H9 (cell line): ENCODE results near the gene DAAM2. TPM values are rescaled to one million over a fixed set of nuclear protein-coding genes. Genes with fewer than 3 reads are reported as not detected.

ENCODE experiments used
- DNase-seq: peaks from one replicate; pipeline ENCODE4 v3.0.0-alpha.2; 2017
- H2AFZ ChIP-seq: one replicate; pipeline ENCODE4 v1.6.1; 2013; ENCODE audit warnings: mild to moderate bottlenecking, low read length, control low read depth, moderate library complexity
- H2AK5ac ChIP-seq: 2 replicates; pipeline ENCODE4 v1.6.1; 2013; ENCODE audit warnings: low read length, control low read depth, mixed read lengths; ENCODE audit not compliant: insufficient read length
- H2BK120ac ChIP-seq: one replicate; pipeline ENCODE4 v1.6.1; 2013; ENCODE audit warnings: low read depth, mild to moderate bottlenecking, low read length, control low read depth, inconsistent platforms; ENCODE audit not compliant: poor library complexity, severe bottlenecking
- H2BK12ac ChIP-seq: 2 replicates; pipeline ENCODE4 v1.6.1; 2013; ENCODE audit warnings: low read length, control low read depth, mixed read lengths, low read depth; ENCODE audit not compliant: insufficient read length
- H2BK15ac ChIP-seq: 2 replicates; pipeline ENCODE4 v1.6.1; 2013; ENCODE audit warnings: low read depth, low read length, control low read depth
- H2BK20ac ChIP-seq: one replicate; pipeline ENCODE4 v1.6.1; 2013; ENCODE audit warnings: low read depth, mild to moderate bottlenecking, low read length, control low read depth, inconsistent platforms; ENCODE audit not compliant: poor library complexity, severe bottlenecking
- H2BK5ac ChIP-seq: 2 replicates; pipeline ENCODE4 v1.6.1; 2013; ENCODE audit warnings: low read length, control low read depth, mixed read lengths; ENCODE audit not compliant: insufficient read length
- H3K14ac ChIP-seq: 2 replicates; pipeline ENCODE4 v1.6.1; 2013; ENCODE audit warnings: low read length, control low read depth; ENCODE audit not compliant: insufficient read depth
- H3K18ac ChIP-seq: 2 replicates; pipeline ENCODE4 v1.6.1; 2013; ENCODE audit warnings: low read depth, mild to moderate bottlenecking, mixed read lengths, low read length, control low read depth; ENCODE audit not compliant: insufficient read length
- H3K23ac ChIP-seq: 2 replicates; pipeline ENCODE4 v1.6.1; 2013; ENCODE audit warnings: low read length, control low read depth, mixed read lengths, low read depth; ENCODE audit not compliant: insufficient read length
- H3K23me2 ChIP-seq: 2 replicates; pipeline ENCODE4 v1.6.1; 2013; ENCODE audit warnings: low read depth, mild to moderate bottlenecking, mixed read lengths, low read length, control low read depth; ENCODE audit not compliant: insufficient read length, poor library complexity, severe bottlenecking
- H3K27ac ChIP-seq: 2 replicates; pipeline ENCODE4 v1.5.1; 2013; ENCODE audit warnings: low read length, control low read depth, mixed read lengths, low read depth; ENCODE audit not compliant: insufficient read length
- H3K27me3 ChIP-seq: 2 replicates; pipeline ENCODE4 v1.6.1; 2013; ENCODE audit warnings: low read length, control low read depth, inconsistent platforms; ENCODE audit not compliant: insufficient read depth
- H3K4ac ChIP-seq: 2 replicates; pipeline ENCODE4 v1.6.1; 2013; ENCODE audit warnings: low read depth, mild to moderate bottlenecking, control low read depth, inconsistent platforms, low read length, moderate library complexity
- H3K4me1 ChIP-seq: 2 replicates; pipeline ENCODE4 v1.6.1; 2013; ENCODE audit warnings: low read length, control low read depth, inconsistent platforms; ENCODE audit not compliant: insufficient read depth
- H3K4me2 ChIP-seq: 2 replicates; pipeline ENCODE4 v1.6.1; 2013; ENCODE audit warnings: low read length, control low read depth, mixed read lengths; ENCODE audit not compliant: insufficient read length, insufficient read depth
- H3K56ac ChIP-seq: 2 replicates; pipeline ENCODE4 v1.6.1; 2013; ENCODE audit warnings: low read depth, mild to moderate bottlenecking, mixed read lengths, low read length, control low read depth; ENCODE audit not compliant: insufficient read length
- H3K79me1 ChIP-seq: 2 replicates; pipeline ENCODE4 v1.6.1; 2013; ENCODE audit warnings: low read depth, mild to moderate bottlenecking, moderate library complexity, low read length, control low read depth, inconsistent platforms; ENCODE audit not compliant: insufficient read depth, poor library complexity, severe bottlenecking
- H3K79me2 ChIP-seq: 2 replicates; pipeline ENCODE4 v1.6.1; 2013; ENCODE audit warnings: low read length, control low read depth, inconsistent platforms; ENCODE audit not compliant: insufficient read depth
- H3K9ac ChIP-seq: 2 replicates; pipeline ENCODE4 v1.6.1; 2013; ENCODE audit warnings: low read length, control low read depth, mixed read lengths; ENCODE audit not compliant: insufficient read length; ENCODE audit errors: extremely low read depth
- H3K9me3 ChIP-seq: one replicate; pipeline ENCODE4 v1.6.1; 2013; ENCODE audit warnings: low read depth, low read length, inconsistent platforms; ENCODE audit not compliant: control insufficient read depth
- H3T11ph ChIP-seq: one replicate; pipeline ENCODE4 v1.6.1; 2013; ENCODE audit warnings: mild to moderate bottlenecking, low read length, control low read depth, inconsistent platforms
- H4K20me1 ChIP-seq: one replicate; pipeline ENCODE4 v1.6.1; 2013; ENCODE audit not compliant: control insufficient read depth, insufficient read length, insufficient read depth
- H4K5ac ChIP-seq: 2 replicates; pipeline ENCODE4 v1.6.1; 2013; ENCODE audit warnings: low read depth, mild to moderate bottlenecking, mixed read lengths, low read length, control low read depth; ENCODE audit not compliant: insufficient read length
- H4K8ac ChIP-seq: replicated peaks from 2 replicates; pipeline ENCODE4 v1.6.1; 2013; ENCODE audit warnings: low read length, control low read depth, mixed read lengths, low read depth; ENCODE audit not compliant: insufficient read length
- H4K91ac ChIP-seq: 2 replicates; pipeline ENCODE4 v1.6.1; 2013; ENCODE audit warnings: low read depth, mild to moderate bottlenecking, moderate library complexity, mixed read lengths, low read length, control low read depth; ENCODE audit not compliant: insufficient read length
- H3K27ac Mint-ChIP-seq, 3 experiments: 2 replicates in 2 of 3; 3 replicates in 1 of 3; pipeline ENCODE4 v1.8.0; 2020 to 2021; ENCODE audit warnings: mixed read lengths in 3 of 3, mild to moderate bottlenecking in 1 of 3, moderate library complexity in 1 of 3
- H3K27me3 Mint-ChIP-seq: 2 replicates; pipeline ENCODE4 v1.8.0; 2021; ENCODE audit warnings: low read depth, mild to moderate bottlenecking, moderate library complexity, mixed read lengths
- H3K36me3 Mint-ChIP-seq, 3 experiments: 2 replicates in 2 of 3; 3 replicates in 1 of 3; pipeline ENCODE4 v1.8.0; 2020 to 2021; ENCODE audit warnings: low read depth in 3 of 3, mixed read lengths in 3 of 3; ENCODE audit not compliant: insufficient read depth in 1 of 3
- H3K4me1 Mint-ChIP-seq, 2 experiments: 2 replicates each; pipeline ENCODE4 v1.8.0; 2020; ENCODE audit warnings: mixed read lengths in 2 of 2
- H3K4me3 Mint-ChIP-seq, 2 experiments: 2 replicates in 1 of 2; 3 replicates in 1 of 2; pipeline ENCODE4 v1.8.0; 2020 to 2021; ENCODE audit warnings: mild to moderate bottlenecking in 2 of 2, mixed read lengths in 2 of 2, moderate library complexity in 1 of 2
- H3K9me3 Mint-ChIP-seq, 2 experiments: 2 replicates in 1 of 2; 3 replicates in 1 of 2; pipeline ENCODE4 v1.8.0; 2020; ENCODE audit warnings: mild to moderate bottlenecking in 2 of 2, mixed read lengths in 2 of 2, moderate library complexity in 1 of 2
- WGBS: extraction: QIAGEN DNeasy Blood & Tissue Kit; methylation state at CpG from one replicate; pipeline ENCODE4 v1.1.7; 2013; ENCODE audit warnings: missing lambda C conversion rate, low lambda C conversion rate, mixed read lengths; ENCODE audit not compliant: insufficient read length; ENCODE audit errors: extremely low coverage; 5-methylcytosine and 5-hydroxymethylcytosine counted together
- total RNA-seq: library from RNA; stranded (reverse); gene quantifications from 2 replicates; pipeline ENCODE4 v1.2.1, GENCODE V29; 2021
- TF ChIP-seq, protein P1 (sequence below): fragments of 200-600 bp; sonication (generic); conservative IDR thresholded peaks from 3 replicates; pipeline ENCODE4 v1.8.0; 2021; ENCODE audit warnings: antibody characterized with exemption, mild to moderate bottlenecking

The DAAM2 gene
- total RNA-seq, 1 experiment from 2014 or later: 1.1 TPM

DNA sequence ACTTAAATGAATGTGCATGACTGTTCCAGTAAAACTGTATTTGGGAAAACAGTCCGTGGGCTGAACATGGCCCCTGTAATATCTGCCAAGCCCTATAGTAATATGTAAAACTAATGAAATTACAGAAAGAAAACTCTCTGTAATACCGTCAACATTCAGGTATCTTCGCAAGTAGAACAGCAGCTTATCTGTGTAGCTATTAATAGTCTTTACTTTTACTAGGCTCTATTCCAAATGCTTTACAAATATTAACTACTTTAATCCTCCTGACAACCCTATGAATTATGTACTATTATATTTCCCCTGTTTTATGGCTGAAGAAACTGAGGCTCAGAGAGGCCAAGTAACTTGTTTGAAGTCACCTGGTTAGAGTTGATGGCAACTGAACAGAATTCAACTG lies 57.1 kb downstream of the DAAM2 start:
- Histone ChIP-seq H3K23ac (no peak overlapping the region), H3K23me2 (no peaks in the 10 kb centered on the region), H4K8ac (no peak overlapping the region), H2BK5ac (no peak overlapping the region), H2BK120ac (no peak overlapping the region), H2BK12ac (no peak overlapping the region), H3K4me1 (no peaks in the 10 kb centered on the region), H2BK15ac (no peak overlapping the region), H3K79me2 (no peaks in the 10 kb centered on the region), H2AK5ac (no peak overlapping the region), H3K9me3 (no peaks in the 10 kb centered on the region), H3K4ac (no peak overlapping the region), H4K20me1 (no peaks in the 10 kb centered on the region), H3K27ac (no peak overlapping the region), H3K18ac (no peak overlapping the region), H2BK20ac (no peak overlapping the region), H3K27me3 (no peaks in the 10 kb centered on the region), H4K5ac (no peak overlapping the region), H3K56ac (no peak overlapping the region), H4K91ac (no peak overlapping the region), H3K9ac (no peak overlapping the region), H3T11ph (no peak overlapping the region), H3K14ac (no peak overlapping the region), H3K79me1 (no peaks in the 10 kb centered on the region), H3K4me2 (no peak overlapping the region), H2AFZ (no peak overlapping the region)
- Mint-ChIP-seq H3K27ac (peak overlapping the region in 1 of 3 experiments; percentile 14; a peak in 1 of 7 replicates), H3K9me3 (no peaks in the 10 kb centered on the region), H3K36me3 (no peaks in the 10 kb centered on the region), H3K4me1 (peaks cover 5 to 8% of the 10 kb centered on the region in 2 experiments; a peak in 3 of 4 replicates), H3K27me3 (peaks cover 2% of the 10 kb centered on the region), H3K4me3 (no peak overlapping the region)
- no CpG with 5 or more reads among the region's 3 CpGs for WGBS
- TF ChIP-seq, protein P1, sequence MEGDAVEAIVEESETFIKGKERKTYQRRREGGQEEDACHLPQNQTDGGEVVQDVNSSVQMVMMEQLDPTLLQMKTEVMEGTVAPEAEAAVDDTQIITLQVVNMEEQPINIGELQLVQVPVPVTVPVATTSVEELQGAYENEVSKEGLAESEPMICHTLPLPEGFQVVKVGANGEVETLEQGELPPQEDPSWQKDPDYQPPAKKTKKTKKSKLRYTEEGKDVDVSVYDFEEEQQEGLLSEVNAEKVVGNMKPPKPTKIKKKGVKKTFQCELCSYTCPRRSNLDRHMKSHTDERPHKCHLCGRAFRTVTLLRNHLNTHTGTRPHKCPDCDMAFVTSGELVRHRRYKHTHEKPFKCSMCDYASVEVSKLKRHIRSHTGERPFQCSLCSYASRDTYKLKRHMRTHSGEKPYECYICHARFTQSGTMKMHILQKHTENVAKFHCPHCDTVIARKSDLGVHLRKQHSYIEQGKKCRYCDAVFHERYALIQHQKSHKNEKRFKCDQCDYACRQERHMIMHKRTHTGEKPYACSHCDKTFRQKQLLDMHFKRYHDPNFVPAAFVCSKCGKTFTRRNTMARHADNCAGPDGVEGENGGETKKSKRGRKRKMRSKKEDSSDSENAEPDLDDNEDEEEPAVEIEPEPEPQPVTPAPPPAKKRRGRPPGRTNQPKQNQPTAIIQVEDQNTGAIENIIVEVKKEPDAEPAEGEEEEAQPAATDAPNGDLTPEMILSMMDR: no peak
- no peak for DNase-seq
